GM20431 (cell line): Measurements from ENCODE around the gene SERPINA5.

Source experiments
- in situ Hi-C: fragments of 300-500 bp; cut with MseI, MboI; formaldehyde crosslinking; loops from one replicate; pipeline ENCODE4 v1.15.0; 2020; ENCODE audit warnings: low sequenced_read_pairs; ENCODE audit not compliant: unreplicated experiment

Gene SERPINA5

DNA sequence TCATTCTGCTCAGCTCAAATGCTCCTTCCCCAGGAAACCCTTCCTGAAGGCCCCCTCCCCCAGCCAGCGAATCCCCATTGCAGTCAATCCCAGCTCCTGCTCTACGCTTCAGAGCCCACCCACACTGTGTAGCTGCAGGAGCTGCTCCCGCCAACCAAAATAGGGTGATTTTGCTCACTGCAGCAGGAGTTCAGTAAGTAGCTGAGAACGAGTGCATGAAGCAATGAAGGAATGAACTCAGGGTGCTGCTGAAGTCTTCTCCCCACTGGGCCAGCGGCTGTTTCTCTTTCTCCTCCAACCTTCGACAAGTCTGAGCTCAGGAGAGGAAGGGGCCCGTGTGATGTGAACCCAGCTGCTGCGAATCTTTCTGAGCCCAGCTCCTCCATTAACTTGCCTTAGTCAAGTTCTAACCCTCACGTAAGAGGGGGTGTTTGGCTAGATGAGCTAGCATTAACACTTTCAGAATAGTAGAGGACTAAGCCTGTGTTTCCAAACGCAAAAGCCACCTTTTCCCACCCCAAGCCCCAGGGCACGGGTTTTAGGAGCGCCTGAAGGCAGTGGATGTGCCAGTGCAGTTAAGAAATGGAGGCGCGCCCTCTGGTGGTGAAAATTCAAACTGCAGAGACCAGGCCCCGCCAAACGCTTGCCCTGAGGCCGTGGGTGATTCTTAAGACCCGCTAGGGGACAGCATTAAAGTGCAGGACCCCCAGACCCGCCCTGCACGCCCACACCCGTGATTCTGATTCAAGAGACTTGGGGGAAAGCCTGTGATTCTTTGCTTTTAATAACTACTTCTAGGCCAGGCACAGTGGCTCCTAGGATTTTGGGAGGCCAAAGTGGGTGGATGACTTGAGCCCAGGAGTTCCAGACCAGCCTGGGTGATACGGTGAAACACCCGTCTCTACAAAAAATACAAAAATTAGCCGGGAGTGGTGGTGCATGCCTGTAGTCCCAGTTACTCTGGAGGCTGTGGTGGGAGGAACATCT lies 31.9 kb upstream of the SERPINA5 start:
- in situ Hi-C loops, result no loop called here

DNA sequence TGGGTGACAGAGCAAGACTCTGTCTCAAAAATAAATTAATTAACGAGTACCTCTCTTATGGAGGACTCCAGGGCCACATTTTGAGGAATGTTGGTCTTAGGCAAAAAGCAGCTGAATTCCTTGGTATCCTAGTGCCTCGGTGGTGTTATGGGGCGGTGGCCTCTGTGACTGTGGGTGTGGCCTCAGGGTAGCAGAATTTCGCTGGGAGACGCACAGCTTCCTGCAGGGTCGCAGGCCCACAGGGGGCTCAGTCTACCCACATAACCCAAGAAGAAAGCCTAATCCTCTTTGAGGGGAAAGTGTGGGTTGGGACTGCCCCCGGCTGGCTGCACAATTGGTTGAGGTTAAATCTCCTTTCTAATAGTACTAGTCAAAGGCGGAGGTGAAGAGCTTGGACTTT lies 31.2 kb upstream of the SERPINA5 start:
- in situ Hi-C loops, result no loop called here

DNA sequence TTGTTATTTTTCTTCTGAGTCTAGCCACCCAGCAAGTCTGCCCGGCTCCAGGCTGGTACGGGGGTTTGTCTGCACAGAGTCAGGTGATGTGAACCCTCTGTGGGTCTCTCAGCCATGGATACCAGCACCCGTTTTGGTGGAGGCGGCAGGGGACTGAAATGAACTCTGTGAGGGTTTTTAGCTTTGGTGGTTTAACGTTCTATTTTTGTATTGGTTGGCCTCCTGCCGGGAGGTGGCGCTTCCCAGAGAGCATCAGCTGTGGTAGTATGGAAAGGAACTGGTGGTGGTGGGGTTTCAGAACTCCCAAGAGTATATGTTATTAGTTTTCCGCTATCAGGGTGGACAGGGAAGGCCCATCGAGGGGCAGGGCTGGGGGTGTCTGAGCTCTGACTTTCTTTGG lies 25.2 kb upstream of the SERPINA5 start:
- in situ Hi-C loops, result no loop called here

DNA sequence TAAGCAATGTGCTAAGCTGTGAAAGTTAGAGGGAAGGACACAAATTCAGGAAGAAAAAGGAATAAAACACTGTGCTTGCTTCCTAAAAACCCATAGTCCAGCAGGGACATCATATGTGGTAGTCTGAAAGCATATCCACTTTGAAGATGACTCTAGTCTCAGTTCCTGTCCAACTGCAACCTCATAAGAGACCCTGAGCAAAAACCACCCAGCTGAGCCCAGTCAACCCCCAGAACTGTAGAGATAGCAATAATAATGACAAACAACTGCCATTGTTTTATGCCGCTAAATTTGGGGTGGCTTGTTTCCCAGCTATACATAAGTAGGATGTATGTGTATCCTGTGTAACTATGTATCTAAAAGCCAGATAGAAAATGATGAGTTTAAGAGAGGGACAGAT lies 23.9 kb upstream of the SERPINA5 start:
- in situ Hi-C loops, result no loop called here

DNA sequence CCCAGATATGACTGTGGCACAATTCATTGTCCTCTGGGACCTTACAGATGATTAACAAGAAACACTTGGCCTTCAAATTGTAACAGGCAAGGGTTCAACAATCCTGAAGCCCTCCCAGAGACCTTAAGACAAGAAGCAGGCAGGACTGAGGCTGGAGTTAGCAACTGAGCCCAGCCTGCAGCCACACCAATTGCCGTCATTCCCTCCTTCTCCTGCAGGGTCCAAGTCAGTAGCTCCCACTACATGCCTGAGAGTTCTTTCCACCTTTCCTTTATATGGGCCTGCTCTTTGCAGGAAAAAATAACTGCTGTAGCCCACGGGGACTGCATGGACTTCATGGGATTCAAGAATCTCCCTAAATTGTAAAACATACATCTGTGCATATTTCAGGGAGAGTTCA lies 22.4 kb upstream of the SERPINA5 start:
- in situ Hi-C loops, result no loop called here

DNA sequence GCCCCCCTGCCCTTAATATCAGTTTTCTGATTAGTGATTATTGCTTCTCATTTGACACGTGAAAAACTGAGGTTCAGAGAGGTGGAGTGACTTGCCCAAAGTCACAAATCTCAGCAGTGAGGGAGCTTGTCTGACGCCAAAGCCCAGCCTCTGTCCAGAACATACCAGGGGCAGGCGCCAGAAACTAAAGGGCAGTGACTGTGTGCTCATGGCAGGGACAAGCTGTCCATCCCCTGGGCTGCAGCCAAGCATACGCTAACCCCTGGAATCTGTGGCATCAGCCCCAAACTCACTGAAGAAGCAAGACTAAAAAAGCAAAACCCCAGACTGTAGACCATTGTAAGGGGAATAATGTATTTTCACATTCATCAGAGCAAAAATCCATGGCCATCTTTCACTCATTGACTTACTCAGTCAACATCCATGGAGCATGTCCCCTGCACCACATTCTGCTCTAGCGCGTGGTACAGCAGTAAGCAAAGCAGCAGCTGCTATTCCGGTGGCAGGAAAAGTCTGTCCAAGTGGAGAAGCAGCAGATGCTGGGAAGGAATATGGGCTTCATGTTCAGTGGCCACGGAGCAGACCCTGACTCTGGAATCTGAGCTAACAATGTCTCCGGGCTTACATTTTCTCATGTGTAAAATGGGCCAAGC lies 21.5 kb upstream of the SERPINA5 start:
- in situ Hi-C loops, result no loop called here

DNA sequence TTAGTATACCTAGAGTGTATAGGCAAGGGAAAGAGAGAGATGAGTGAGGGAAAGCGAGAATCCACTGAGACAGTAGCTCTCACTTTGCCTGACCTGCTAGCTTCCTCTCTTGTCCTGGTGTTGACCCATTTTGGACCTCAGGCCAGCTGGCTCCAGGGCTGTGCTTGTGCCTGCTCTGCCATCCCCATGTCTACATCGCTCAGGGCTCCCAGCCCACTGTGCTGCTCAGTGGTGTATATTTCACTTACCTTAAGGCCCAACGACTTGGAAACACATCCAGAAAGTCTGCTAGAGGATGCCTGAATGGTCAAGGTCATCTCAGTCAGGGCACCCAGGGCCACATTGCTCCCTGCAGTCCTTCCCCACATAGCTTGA lies 20.9 kb upstream of the SERPINA5 start:
- in situ Hi-C loops, result no loop called here

DNA sequence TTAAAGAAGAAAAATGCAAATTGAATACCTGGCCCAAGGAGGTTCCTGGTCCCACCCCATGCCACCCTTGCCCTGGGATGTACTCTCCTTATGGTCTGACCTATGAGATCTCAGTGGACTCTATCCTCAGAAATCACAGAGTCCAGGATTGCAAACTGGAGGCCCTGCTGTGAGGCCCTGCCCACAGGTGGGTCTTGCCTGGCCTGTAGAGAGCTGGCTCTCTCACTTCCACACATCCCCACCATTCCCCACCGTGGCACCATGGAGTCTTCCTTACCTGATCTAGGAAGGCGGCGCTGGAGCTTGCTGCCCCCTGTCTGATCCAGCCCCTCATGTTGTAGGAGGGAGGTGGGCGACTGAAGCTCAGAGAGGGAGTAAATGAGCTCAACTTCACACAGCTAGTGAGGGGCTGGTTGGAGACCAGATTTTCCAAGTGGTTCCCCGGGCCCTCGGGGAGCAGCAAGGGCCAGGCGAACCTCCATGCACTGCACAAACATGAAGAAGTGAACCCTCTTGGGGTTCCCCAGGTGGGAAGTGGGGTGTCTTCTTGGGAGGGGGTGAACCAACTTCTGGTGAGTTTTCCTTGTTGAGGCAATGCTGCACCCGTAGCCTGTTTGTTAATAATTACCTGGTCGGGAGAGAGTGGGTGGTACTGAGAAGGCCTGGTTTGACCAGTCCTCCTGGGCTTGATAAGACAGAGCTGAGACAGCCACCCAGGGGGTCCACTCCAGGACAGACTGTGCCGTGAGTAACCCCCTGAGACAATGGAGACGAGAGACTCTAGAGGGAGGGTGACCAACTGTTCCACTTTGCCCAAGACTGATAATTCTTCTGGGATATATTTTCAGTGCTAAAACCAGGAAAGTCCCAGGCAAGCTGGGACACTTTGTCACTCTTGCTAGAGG lies 20.2 kb upstream of the SERPINA5 start, which contains the start of gene SERPINA4:
SERPINA4 (plus strand) TSS at position 692 of the 905 bp plus-strand sequence. CDS start 2,041 bp downstream, outside the sequence.
- in situ Hi-C loops, result no loop called here

DNA sequence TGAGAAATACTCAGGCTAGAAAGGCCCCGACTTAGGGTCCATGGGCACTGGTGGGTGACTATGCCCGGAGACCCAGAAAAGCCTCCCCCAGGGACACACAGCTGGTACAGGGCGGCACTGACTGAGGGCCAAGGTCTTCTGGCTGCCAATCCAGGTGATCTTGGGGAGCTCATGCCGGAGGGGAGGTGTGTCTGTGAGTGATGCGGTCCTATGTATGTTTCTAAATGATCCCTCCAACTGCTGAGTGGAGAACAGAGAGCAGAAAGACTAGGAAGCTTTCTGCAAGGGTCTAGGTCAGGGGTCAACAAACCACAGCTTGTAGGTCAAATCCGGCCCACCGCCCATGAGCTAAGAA lies 19.6 kb upstream of the SERPINA5 start:
- in situ Hi-C loops, result no loop called here

DNA sequence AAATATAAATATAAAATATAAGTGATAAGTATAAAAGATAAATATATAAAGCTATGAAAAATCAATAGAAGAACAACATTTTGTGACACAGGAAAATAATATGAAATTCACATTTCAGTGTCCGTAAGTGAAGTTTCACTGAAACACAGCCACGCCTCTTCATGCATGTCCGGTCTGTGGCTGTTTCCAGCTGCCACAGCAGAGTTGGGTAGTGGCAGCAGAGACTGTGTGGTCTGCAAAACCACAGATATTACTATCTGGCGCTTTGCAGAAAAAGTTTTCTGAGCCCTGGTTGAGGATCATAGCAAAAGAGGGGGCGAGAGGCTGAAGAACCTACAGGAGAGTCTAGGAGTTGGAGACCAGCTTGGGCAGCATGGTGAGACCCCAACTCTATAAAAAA lies 19.2 kb upstream of the SERPINA5 start:
- in situ Hi-C loops, result no loop called here

DNA sequence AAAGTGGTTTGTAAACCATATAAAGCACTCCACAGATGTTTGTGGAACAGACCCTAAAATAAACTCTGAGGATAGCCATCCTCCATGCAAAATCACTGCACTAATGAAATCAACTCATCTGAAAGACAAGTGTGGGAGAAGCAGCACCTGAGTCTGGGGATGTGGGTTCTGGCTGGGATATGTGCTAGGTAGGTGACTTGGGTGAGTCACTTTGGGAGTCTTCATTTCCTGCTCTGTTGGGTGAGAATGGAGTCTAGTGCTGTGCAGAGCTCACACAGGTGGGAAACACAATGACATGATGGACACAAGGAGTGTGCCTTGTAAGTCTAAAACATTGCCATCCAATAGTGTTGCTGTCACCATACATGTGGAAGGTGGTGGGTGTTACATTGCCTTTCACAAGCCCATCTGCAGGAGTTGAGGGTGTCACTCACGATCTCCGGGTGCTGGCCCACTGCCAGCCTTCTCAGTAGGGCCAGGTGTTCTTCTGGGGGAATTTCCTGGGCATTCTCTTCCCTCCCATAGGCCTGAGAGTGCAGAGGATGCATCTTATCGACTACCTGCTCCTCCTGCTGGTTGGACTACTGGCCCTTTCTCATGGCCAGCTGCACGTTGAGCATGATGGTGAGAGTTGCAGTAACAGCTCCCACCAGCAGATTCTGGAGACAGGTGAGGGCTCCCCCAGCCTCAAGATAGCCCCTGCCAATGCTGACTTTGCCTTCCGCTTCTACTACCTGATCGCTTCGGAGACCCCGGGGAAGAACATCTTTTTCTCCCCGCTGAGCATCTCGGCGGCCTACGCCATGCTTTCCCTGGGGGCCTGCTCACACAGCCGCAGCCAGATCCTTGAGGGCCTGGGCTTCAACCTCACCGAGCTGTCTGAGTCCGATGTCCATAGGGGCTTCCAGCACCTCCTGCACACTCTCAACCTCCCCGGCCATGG lies 18.0 kb upstream of the SERPINA5 start:
- in situ Hi-C loops, result no loop called here

DNA sequence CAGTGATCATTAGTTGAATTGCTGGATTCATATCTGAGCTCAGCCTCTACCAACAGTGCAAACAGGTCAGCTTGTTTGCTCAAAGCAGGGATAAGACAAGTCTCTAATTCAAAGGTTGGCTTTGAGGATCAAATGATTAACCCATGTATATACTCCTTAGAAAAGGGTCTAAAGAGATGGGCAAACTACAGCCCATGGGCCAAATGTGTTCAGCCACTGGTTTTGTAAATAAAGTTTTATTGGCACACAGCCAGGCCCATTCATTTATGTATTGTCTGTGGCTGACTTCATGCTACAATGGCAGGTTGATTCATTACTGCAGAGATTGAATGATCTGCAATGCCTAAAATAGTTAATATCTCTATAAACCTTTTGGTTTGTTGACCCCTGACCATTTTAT lies 16.8 kb upstream of the SERPINA5 start:
- in situ Hi-C loops, result no loop called here

DNA sequence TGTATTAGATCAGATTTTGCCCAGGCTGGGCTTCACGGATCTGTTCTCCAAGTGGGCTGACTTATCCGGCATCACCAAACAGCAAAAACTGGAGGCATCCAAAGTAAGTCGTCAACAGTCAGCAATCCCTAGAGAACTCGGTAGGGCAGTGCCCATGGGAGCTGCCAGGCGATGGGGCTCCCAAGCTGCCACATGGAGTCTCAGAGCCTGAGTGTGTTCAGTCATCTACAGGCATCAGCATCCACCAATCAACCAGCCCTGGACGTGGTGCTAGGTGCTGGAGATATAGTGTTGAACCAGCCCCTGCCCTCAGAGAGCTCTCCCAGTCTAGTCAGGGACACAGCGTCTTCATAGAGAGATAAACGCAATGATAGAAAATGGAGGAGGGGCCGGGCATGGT lies 13.0 kb upstream of the SERPINA5 start:
- in situ Hi-C loops, result no loop called here

DNA sequence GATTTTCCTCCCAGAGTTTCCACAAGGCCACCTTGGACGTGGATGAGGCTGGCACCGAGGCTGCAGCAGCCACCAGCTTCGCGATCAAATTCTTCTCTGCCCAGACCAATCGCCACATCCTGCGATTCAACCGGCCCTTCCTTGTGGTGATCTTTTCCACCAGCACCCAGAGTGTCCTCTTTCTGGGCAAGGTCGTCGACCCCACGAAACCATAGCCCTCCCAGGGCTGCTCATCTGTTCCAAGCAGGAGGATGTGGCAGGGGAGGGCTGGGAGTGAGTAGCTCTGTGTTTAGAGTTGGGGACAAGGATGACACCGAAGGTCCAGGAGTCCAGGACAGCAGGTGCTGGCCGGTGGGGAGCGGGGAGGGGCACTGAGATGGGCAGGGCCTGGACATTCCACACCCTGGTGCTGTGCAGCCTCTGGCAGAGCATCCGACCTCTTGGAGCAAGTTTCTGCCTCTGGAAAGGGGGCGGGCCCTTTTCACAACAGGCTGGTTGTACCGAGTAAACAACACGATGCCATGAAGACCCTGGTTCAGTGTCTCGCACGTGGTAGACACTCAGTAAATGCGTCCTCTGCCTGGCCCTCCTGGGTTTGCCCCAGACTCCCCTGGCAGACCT lies 11.7 kb upstream of the SERPINA5 start:
- in situ Hi-C loops, result no loop called here

DNA sequence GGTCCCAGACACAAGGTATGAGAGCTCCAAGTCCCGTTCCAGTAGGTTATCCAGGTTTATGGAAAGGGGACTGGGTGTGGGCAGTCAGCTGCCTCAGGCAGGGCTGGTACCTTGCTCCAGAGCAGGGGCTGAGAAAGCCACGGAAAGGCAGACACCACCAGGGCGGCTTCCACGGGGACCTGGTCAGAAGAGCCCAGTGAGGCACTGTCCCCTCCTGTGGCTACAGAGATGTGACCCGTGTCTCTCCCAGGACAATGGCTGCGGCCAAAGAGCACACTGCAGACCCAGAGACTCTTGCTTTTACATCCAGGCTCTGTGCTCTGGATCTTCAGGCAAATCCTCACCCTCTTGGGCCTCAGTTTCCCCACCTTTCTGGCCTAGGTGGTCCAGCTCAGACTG lies 11.2 kb upstream of the SERPINA5 start:
- in situ Hi-C loops, result no loop called here

DNA sequence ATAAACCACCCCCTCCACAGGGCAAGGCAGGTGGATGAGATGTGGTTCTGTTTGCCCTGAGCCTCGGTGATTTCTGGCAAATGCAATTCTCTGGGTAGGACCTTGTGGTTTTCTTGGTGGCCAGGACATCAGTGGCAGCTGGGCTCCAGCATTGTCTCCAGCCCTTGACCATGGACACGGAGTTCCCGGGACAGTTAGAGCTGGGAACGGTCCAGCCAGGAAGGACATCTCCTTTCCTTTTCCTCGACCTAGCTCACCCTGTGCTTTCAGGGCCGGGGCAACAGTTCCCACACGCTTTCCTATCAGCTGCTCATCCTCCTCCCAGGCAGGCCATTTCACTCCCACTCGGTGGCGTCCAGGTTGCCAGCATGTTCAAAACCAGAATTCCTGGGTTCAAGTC lies 10.8 kb upstream of the SERPINA5 start:
- in situ Hi-C loops, result no loop called here

DNA sequence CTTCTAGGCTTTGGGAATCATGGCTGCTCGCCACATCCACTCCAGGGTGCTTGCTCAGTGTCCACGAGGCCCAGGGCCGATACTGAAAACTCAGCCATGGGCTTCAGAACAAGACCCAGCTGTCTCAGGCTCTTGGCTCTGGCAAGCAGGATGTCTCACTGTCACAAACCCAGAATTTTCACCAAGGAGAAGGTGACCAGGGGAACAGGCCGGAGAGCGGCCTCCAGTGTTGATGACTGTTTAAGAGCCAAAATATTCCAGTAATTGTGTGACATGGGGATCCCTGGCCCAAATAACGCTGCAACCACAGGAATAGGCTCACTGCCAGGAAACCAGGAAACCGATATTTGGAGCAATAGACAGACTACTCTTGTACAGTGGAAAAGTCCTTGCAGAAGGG lies 9.8 kb upstream of the SERPINA5 start:
- in situ Hi-C loops, result no loop called here

DNA sequence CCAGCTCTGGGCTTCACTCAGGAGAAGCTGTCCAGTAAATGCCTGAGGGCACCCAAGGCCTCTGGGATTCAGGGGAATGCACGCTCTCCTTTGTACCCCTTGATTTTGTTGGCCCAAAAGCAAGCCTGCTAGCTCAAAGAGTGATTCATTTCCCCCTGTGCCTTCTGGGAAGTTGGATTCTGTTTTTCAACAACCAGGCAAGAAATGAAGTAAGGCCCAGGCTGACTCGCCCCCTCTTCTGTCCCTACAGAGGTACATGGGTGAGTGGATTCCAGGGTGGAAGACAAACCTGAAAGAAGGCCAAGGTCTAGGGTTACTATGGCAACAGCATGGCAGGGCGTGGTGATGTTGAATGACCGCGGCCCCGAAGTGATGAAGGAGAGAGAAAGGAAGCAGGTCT lies 9.3 kb upstream of the SERPINA5 start:
- in situ Hi-C loops, result no loop called here
